Myocyte (in vitro differentiated cells): Measurements from ENCODE around the gene HRNR. TPM values are rescaled to one million over a fixed set of nuclear protein-coding genes. Genes with fewer than 3 reads are reported as not detected.

Source experiments
- total RNA-seq: library from RNA; depleted of rRNA; stranded (reverse); fragments of >200 nt; gene quantifications from 2 replicates; pipeline ENCODE4 v1.2.3, GENCODE V29; 2014

Gene HRNR
- total RNA-seq, 1 donor from 2014 or later: not detected

Other genes with a start within 250 kb of the HRNR start
- gene S100A10, start 230.3 kb downstream of the HRNR start, total RNA-seq: 31.6 and 36.0 TPM in 2 replicates
- 227 and 251 TPM in 2 replicates for gene S100A11, start 187.2 kb downstream of the HRNR start, total RNA-seq
- gene TCHHL1, start 135.1 kb downstream of the HRNR start, total RNA-seq: not detected in 2 replicates
- not detected in 2 replicates for gene TCHH, start 108.7 kb downstream of the HRNR start, total RNA-seq
- gene RPTN, start 65.0 kb downstream of the HRNR start, total RNA-seq: 1.0 and 1.9 TPM in 2 replicates
- gene FLG, start 101.0 kb upstream of the HRNR start, total RNA-seq: 0.13 and 0.21 TPM in 2 replicates
- gene FLG2, start 135.8 kb upstream of the HRNR start, total RNA-seq: not detected in 2 replicates
- gene CRNN, start 190.1 kb upstream of the HRNR start, total RNA-seq: not detected in 2 replicates